DND-41 (cell line): ENCODE data around the gene SRMS.

Experiments used
- ATAC-seq: fragments of 200-7000 bp; cut with Tn5 transposase; 3 replicates; pipeline ENCODE4 v1.9.1; 2021; ENCODE audit warnings: low read depth; ENCODE audit not compliant: insufficient read depth
- DNase-seq: peaks from one replicate; pipeline ENCODE4 v3.0.0-alpha.2; 2020
- H2AFZ ChIP-seq: 2 replicates; pipeline ENCODE4 v1.6.0; 2012; ENCODE audit warnings: low read depth, low read length
- H3K27ac ChIP-seq: 2 replicates; pipeline ENCODE4 v1.5.1; 2012; ENCODE audit warnings: low read length, inconsistent platforms
- H3K27me3 ChIP-seq: fragments of 200-600 bp; sonication (generic); 2 replicates; pipeline ENCODE4 v1.6.0; 2012; ENCODE audit warnings: low read length, mild to moderate bottlenecking, inconsistent platforms; ENCODE audit not compliant: insufficient read depth, poor library complexity
- H3K36me3 ChIP-seq: 2 replicates; pipeline ENCODE4 v1.5.1; 2012; ENCODE audit warnings: low read length, inconsistent platforms; ENCODE audit not compliant: insufficient read depth
- H3K4me1 ChIP-seq: 2 replicates; pipeline ENCODE4 v1.5.1; 2012; ENCODE audit warnings: mild to moderate bottlenecking, low read length; ENCODE audit not compliant: insufficient read depth
- H3K4me2 ChIP-seq: 2 replicates; pipeline ENCODE4 v1.6.0; 2012; ENCODE audit warnings: mild to moderate bottlenecking, moderate library complexity, low read length, inconsistent platforms; ENCODE audit not compliant: insufficient read depth
- H3K4me3 ChIP-seq, 2 experiments: fragments of 200-600 bp in 1 of 2; shearing (Covaris generic) in 1 of 2; 2 replicates each; pipeline ENCODE4 v1.5.1; 2012 to 2016; ENCODE audit warnings: inconsistent platforms in 2 of 2, low read length in 2 of 2, mild to moderate bottlenecking in 2 of 2, low read depth in 1 of 2, moderate library complexity in 1 of 2
- H3K79me2 ChIP-seq: 2 replicates; pipeline ENCODE4 v1.6.0; 2012; ENCODE audit warnings: low read length, inconsistent platforms; ENCODE audit not compliant: insufficient read depth
- H3K9ac ChIP-seq: 2 replicates; pipeline ENCODE4 v1.6.0; 2012; ENCODE audit warnings: low read depth, mild to moderate bottlenecking, inconsistent platforms, low read length, moderate library complexity
- H3K9me3 ChIP-seq: 2 replicates; pipeline ENCODE4 v1.5.1; 2012; ENCODE audit warnings: low read length, moderate library complexity, mild to moderate bottlenecking, inconsistent platforms; ENCODE audit not compliant: insufficient read depth, severe bottlenecking
- H4K20me1 ChIP-seq: 2 replicates; pipeline ENCODE4 v1.6.0; 2012; ENCODE audit warnings: low read length; ENCODE audit not compliant: insufficient read depth
- CTCF ChIP-seq: IDR thresholded peaks from 2 replicates; pipeline ENCODE4 v1.5.1; 2012; ENCODE audit warnings: borderline replicate concordance, low read length, moderate library complexity, mild to moderate bottlenecking; ENCODE audit not compliant: poor library complexity, severe bottlenecking; ENCODE audit errors: extremely low read depth
- EZH2 ChIP-seq: IDR thresholded peaks from 3 replicates; pipeline ENCODE4 v1.6.1; 2012; ENCODE audit warnings: borderline replicate concordance, low read depth, mild to moderate bottlenecking, moderate library complexity, low read length, inconsistent platforms; ENCODE audit not compliant: severe bottlenecking

Gene SRMS

GRCh38 chr20:63509088-63509564 is 38.4 kb downstream of the SRMS start:
- no peak overlapping the region for H2AFZ ChIP-seq
- no peaks in the 10 kb centered on the region; the same call in 1 of the 2 replicates for H4K20me1 ChIP-seq
- H3K4me2 ChIP-seq: no peak overlapping the region
- peaks cover 3% of the 10 kb centered on the region for H3K9me3 ChIP-seq
- no peak for ATAC-seq
- H3K36me3 ChIP-seq: no peaks in the 10 kb centered on the region
- no peaks in the 10 kb centered on the region for H3K4me1 ChIP-seq
- H3K9ac ChIP-seq: no peak overlapping the region
- H3K27ac ChIP-seq: no peak overlapping the region
- H3K79me2 ChIP-seq: no peaks in the 10 kb centered on the region
- H3K27me3 ChIP-seq: peaks cover 5% of the 10 kb centered on the region
- H3K4me3 ChIP-seq: no peak overlapping the region
- DNase-seq: no peak
- TF ChIP-seq CTCF (no peak), EZH2 (no peak)

GRCh38 chr20:63508072-63508768 is 39.3 kb downstream of the SRMS start:
- Histone ChIP-seq H3K9ac (no peak overlapping the region), H3K4me3 (no peak overlapping the region), H4K20me1 (no peaks in the 10 kb centered on the region; the same call in 1 of the 2 replicates), H3K9me3 (peaks cover 3% of the 10 kb centered on the region), H3K4me2 (no peak overlapping the region), H3K79me2 (no peaks in the 10 kb centered on the region), H3K27ac (no peak overlapping the region), H3K4me1 (no peaks in the 10 kb centered on the region), H2AFZ (no peak overlapping the region), H3K27me3 (peaks cover 5% of the 10 kb centered on the region), H3K36me3 (no peaks in the 10 kb centered on the region)
- DNase-seq (no peak), ATAC-seq (no peak)
- no peak for TF ChIP-seq EZH2
- TF ChIP-seq CTCF: no peak

GRCh38 chr20:63507083-63507743 is 40.3 kb downstream of the SRMS start:
- H3K4me1 ChIP-seq: no peaks in the 10 kb centered on the region
- no peak for ATAC-seq
- DNase-seq: no peak
- H2AFZ ChIP-seq: no peak overlapping the region
- no peak overlapping the region for H3K4me3 ChIP-seq
- peaks cover 3% of the 10 kb centered on the region for H3K9me3 ChIP-seq
- H3K27me3 ChIP-seq: peaks cover 5% of the 10 kb centered on the region
- H3K9ac ChIP-seq: no peak overlapping the region
- TF ChIP-seq CTCF (no peak), EZH2 (no peak)
- H3K4me2 ChIP-seq: no peak overlapping the region
- no peaks in the 10 kb centered on the region; the same call in 1 of the 2 replicates for H4K20me1 ChIP-seq
- no peaks in the 10 kb centered on the region for H3K79me2 ChIP-seq
- no peak overlapping the region for H3K27ac ChIP-seq
- no peaks in the 10 kb centered on the region for H3K36me3 ChIP-seq
